ENCODE data around the gene FAIM2. TPM values are rescaled to one million over a fixed set of nuclear protein-coding genes. Genes with fewer than 3 reads are reported as not detected.

The FAIM2 gene
- total and polyA plus RNA-seq, 2 donors (not counting 3 experiments of a cell fraction or from before 2014, with no cell fraction given), result 0.01 TPM; not detected in 1

- FAIRE-seq (no peak), DNase-seq (ENCODE audit: low read depth, low spot score) (no peak)
- Histone ChIP-seq H3K27ac (ENCODE audit: insufficient read depth, low read depth, low read length) (no peak overlapping the region), H3K9ac (replicated peaks; ENCODE audit: extremely low read depth, insufficient read depth, low read length) (no peak overlapping the region), H3K4me2 (ENCODE audit: insufficient read depth, low read length) (no peak overlapping the region), H3K9me3 (replicated peaks; ENCODE audit: control insufficient read depth, insufficient read depth, low read length) (no peaks in the 10 kb centered on the region), H2AFZ (ENCODE audit: low read depth, low read length) (no peak overlapping the region), H3K9me1 (replicated peaks; ENCODE audit: control insufficient read depth, extremely low read depth, insufficient read depth, low read length) (no peaks in the 10 kb centered on the region), H3K79me2 (ENCODE audit: control insufficient read depth, insufficient read depth, low read length) (no peaks in the 10 kb centered on the region), H3K4me3 (replicated peaks in 1 of 3; ENCODE audit: insufficient read depth in 1 of 3, low read depth in 1 of 3, low read length in 3 of 3) (no peak overlapping the region), H3K27me3 (ENCODE audit: control insufficient read depth in 2 of 2, insufficient read depth in 2 of 2, low read length in 2 of 2) (no peaks in the 10 kb centered on the region), H3K4me1 (ENCODE audit: control insufficient read depth, extremely low read depth, insufficient read depth, low read length) (no peaks in the 10 kb centered on the region), H4K20me1 (replicated peaks; ENCODE audit: control insufficient read depth, extremely low read depth, insufficient read depth, low read length) (no peaks in the 10 kb centered on the region), H3K36me3 (ENCODE audit: control insufficient read depth in 2 of 2, extremely low read depth in 1 of 2, insufficient read depth in 2 of 2, low read length in 2 of 2) (no peaks in the 10 kb centered on the region)
- POLR2A ChIA-PET, result no interaction called here
- no TSS peak for BruUV-seq (replicated peaks)
- intact Hi-C loops (cut with micrococcal nuclease) (no loop called here), dilution Hi-C loops (cut with MboI; ENCODE audit: extremely low pct_ligation_motif_present, low sequenced_read_pairs) (no loop called here)
- CTCF ChIA-PET, result interaction anchor here (1.2 to 1.5 kb wide), 3 partner anchors 12 to 73 kb away, joined by 4 to 5 read pairs (median 4); no protein-coding TSS in a partner anchor
- TF ChIP-seq MYC (IDR thresholded peaks at IDR 0.05; ENCODE audit: low read depth, low read length) (no peak), JUN (IDR thresholded peaks at IDR 0.05; ENCODE audit: borderline replicate concordance, insufficient read depth, insufficient read length, low read depth) (no peak), GATA2 (IDR thresholded peaks at IDR 0.05; ENCODE audit: insufficient read depth, insufficient read length, low read depth, low read length) (no peak), POLR2A (IDR thresholded peaks at IDR 0.05; ENCODE audit: low read depth, low read length) (no peak), MAX (IDR thresholded peaks at IDR 0.05; ENCODE audit: insufficient read depth, insufficient read length) (no peak)
Observed at GRCh38 chr12:49939707-49940106, 36.0 kb upstream of the FAIM2 start.

- TF ChIP-seq MAX (IDR thresholded peaks at IDR 0.05; ENCODE audit: insufficient read depth, insufficient read length), result no peak
- no peak for TF ChIP-seq EZH2 (IDR thresholded peaks at IDR 0.05; ENCODE audit: borderline replicate concordance, low read depth, low read length, severe bottlenecking)
- no peak for TF ChIP-seq POLR2AphosphoS5 (IDR thresholded peaks at IDR 0.05; ENCODE audit: insufficient read depth, low read depth, low read length)
- TF ChIP-seq FOS (IDR thresholded peaks at IDR 0.05; ENCODE audit: borderline replicate concordance, insufficient read depth, low read length), result no peak
- TF ChIP-seq POLR2A (IDR thresholded peaks at IDR 0.05; ENCODE audit: low read depth, low read length), result no peak
- TF ChIP-seq CTCF (IDR thresholded peaks at IDR 0.05; ENCODE audit: extremely low read depth in 1 of 2, insufficient read depth in 1 of 2, low read depth in 1 of 2, low read length in 2 of 2), result no peak
- no peak for TF ChIP-seq JUN (IDR thresholded peaks at IDR 0.05; ENCODE audit: borderline replicate concordance, insufficient read depth, insufficient read length, low read depth)
- TF ChIP-seq GATA2 (IDR thresholded peaks at IDR 0.05; ENCODE audit: insufficient read depth, insufficient read length, low read depth, low read length), result no peak
- no peak for TF ChIP-seq MYC (IDR thresholded peaks at IDR 0.05; ENCODE audit: low read depth, low read length)
- no peaks in the 10 kb centered on the region for H3K36me3 ChIP-seq (ENCODE audit: control insufficient read depth in 2 of 2, extremely low read depth in 1 of 2, insufficient read depth in 2 of 2, low read length in 2 of 2)
- no TSS peak for BruUV-seq (replicated peaks)
- no peaks in the 10 kb centered on the region for H4K20me1 ChIP-seq (replicated peaks; ENCODE audit: control insufficient read depth, extremely low read depth, insufficient read depth, low read length)
- no peak overlapping the region for H3K27ac ChIP-seq (ENCODE audit: insufficient read depth, low read depth, low read length)
- H3K9me3 ChIP-seq (replicated peaks; ENCODE audit: control insufficient read depth, insufficient read depth, low read length), result no peaks in the 10 kb centered on the region
- H3K4me3 ChIP-seq (replicated peaks in 1 of 3; ENCODE audit: insufficient read depth in 1 of 3, low read depth in 1 of 3, low read length in 3 of 3), result no peak overlapping the region
- no peaks in the 10 kb centered on the region for H3K27me3 ChIP-seq (ENCODE audit: control insufficient read depth in 2 of 2, insufficient read depth in 2 of 2, low read length in 2 of 2)
- ChIA-PET CTCF (interaction anchor here (0.7 to 1.5 kb wide), 4 partner anchors 11 to 255 kb away, joined by 3 to 5 read pairs (median 4); no protein-coding TSS in a partner anchor), POLR2A (no interaction called here)
- FAIRE-seq (no peak), DNase-seq (ENCODE audit: low read depth, low spot score) (no peak)
- no peak overlapping the region for H3K4me2 ChIP-seq (ENCODE audit: insufficient read depth, low read length)
- H3K9ac ChIP-seq (replicated peaks; ENCODE audit: extremely low read depth, insufficient read depth, low read length), result no peak overlapping the region
- H3K79me2 ChIP-seq (ENCODE audit: control insufficient read depth, insufficient read depth, low read length), result no peaks in the 10 kb centered on the region
- H3K4me1 ChIP-seq (ENCODE audit: control insufficient read depth, extremely low read depth, insufficient read depth, low read length), result no peaks in the 10 kb centered on the region
- no peak overlapping the region for H2AFZ ChIP-seq (ENCODE audit: low read depth, low read length)
- no peaks in the 10 kb centered on the region for H3K9me1 ChIP-seq (replicated peaks; ENCODE audit: control insufficient read depth, extremely low read depth, insufficient read depth, low read length)
- dilution Hi-C loops (cut with MboI; ENCODE audit: extremely low pct_ligation_motif_present, low sequenced_read_pairs) (no loop called here), intact Hi-C loops (cut with micrococcal nuclease) (no loop called here)
Observed at GRCh38 chr12:49939307-49939706, 35.6 kb upstream of the FAIM2 start.
